ENCODE results near the gene NDUFS2.
A peak's percentile ranks its signal among the peaks of the same experiment; 100 is the strongest.

The NDUFS2 gene

GRCh38 chr1:161196521-161197451, 5.4 kb upstream of the NDUFS2 start:
- DNase-seq: no peak

DNA sequence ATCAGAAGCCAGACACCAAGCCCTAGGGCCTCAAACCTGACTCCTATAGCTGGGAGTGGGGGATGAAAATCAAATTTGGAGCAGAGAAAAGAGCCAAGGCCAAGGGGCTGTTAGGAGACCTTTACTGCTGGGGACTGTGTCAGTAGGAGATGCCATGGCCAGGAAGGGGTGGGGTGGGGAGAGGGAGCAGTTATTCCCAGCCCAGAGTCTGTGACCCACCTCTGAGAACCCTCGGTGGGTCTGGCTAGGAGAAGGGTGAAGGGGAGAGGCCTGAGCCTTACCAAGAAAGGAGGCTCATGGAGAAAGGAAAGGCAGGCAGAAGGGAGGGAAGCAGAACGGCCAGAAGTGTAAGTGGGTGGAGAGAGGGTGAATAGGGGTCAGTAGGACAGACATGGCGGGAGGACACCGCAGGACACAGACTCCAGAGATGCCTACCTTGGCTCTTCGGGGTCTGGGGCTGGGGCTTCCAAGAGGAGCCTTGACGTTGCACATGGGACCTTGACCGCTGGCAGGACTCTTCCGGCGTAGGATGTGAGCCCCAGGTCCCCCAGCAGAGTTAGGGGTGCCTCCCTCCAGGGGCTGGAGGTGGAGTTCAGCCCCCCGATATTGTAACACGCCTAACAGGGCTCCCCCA, 4.5 kb upstream of the NDUFS2 start:
- no peak for DNase-seq

DNA sequence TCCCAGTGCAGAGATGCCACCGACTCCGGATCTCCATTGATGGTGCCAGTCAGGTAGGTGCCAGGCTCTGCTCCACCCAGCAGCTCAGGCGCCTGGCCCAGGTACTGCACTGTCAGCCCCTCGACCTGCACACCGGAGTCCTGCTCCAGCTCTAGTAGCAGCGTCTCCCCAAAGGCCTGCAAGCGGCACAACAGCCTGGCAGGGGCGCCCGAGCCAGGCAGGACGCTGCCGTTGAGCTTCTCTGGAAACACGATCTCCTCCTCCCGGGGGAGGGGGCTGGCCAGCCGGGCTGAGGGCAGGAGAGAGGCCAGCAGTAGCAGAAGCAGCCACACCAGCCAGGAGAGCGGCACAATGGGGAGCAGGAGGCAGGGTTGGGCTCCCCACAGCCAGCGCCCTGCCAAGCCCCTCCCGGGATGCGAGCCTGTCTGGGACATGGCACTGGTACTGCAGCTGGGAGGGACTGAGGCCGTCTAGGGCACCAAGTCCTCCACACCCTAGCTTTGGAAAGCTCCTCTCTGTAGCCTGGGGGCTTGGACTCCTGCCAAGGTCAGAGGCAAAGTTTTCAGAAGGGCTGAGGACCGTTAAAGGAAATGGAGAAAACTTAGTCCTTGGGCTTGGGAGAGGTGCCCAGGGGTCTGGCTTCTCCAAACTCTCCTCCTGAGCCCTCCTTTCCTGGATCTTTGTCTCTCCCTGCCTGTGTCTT, 3.8 kb upstream of the NDUFS2 start:
- peak; percentile 4 for DNase-seq

DNA sequence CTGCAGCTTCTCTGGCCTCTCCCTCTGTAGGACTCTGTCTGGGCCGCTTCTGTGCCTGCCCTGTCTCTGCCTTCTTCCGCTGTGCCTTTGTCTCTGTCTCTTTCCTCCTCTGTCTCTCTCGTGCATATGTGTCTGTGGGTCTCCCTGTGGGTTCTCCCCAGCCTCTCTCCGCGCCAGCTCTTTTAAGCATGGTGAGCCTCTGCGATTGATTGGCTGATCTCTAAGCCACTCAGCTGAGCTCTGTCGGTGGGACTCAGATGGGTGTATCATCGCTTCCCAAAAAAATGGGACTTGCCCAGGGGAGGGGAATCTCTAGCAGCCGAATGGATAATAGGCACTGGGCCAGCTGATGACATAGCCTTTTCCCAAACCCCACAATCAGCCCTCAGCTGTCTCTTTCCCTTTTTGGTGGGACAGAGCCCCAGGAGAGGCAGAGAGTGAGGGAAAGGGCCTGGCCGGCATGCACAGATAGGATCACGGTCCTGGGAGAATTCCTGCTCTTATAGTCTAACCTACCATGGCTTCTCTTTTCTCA, 3.2 kb upstream of the NDUFS2 start, which contains the start of gene ADAMTS4:
ADAMTS4 (minus strand) TSS at position 158 of the 535 bp plus-strand sequence. CDS start 427 bp downstream, outside the sequence.
- DNase-seq: no peak

- no peak for DNase-seq
Observed at GRCh38 chr1:161199506-161200139, 2.5 kb upstream of the NDUFS2 start.

- DNase-seq: no peak
Observed at GRCh38 chr1:161200421-161200991, 1.7 kb upstream of the NDUFS2 start.

DNA sequence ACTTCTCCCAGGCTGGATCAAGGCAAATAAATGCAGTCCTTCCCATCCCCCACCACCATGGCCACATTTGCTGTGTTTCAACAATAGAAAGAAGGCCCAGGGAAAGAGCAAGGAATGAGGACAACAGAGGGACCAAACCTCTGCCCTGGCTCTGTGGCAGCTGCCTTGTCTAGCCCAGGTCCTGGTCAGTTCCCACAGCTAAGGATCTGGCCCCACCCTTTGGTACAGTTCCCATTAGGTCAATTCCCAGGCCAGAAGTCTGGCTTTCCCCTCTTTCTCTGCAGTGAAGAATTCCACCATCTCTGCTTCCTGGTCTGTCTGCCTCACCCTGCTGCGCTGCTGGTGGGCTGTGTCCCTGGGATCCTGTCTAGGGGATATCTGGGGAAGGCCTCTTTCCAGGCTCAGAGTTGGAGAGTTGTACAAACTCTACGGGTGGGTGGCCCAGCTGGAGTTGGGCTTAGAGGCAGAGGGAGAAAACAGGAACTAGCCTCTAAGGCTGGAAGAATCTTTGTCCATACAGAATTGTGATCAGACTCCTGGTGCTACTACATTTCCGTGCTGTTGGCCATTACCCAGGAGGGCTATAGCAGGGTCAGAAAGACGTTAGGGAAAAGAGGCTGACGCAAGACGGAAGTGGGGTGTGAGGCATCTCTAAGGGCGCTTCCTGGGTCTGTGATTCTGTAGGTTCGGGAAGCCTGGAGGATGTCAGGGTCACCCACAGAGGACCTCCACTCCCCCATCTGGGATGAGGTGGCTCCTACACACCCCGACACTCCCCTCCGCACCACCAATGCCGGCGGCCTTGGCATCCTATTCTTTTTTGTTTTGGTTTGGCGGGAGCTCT, 953 bp upstream of the NDUFS2 start:
- no peak for DNase-seq

- no peak for DNase-seq
Observed at GRCh38 chr1:161206411-161207140, 4.4 kb downstream of the NDUFS2 start.

- DNase-seq: no peak
Observed at GRCh38 chr1:161207173-161207572, 5.0 kb downstream of the NDUFS2 start.

DNA sequence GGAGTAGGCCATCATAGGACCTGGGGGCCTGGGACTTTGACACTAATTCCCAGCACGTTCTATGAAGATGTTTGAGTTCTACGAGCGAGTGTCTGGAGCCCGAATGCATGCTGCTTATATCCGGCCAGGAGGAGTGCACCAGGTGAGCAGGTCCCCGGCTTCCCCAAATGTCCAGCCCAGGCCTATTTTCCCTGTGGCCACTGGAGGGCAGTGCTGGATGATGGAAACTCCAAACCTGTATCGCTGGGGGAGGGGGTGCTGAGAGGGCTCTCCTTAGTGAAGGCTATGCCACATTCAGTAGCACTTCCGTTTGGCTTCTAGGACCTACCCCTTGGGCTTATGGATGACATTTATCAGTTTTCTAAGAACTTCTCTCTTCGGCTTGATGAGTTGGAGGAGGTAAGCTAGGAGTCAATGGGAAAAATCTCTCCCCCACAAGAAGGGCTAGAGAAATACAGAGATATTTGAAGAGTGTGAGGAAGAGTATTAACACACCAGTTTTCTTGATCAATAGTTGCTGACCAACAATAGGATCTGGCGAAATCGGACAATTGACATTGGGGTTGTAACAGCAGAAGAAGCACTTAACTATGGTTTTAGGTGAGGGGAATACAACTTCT, 7.7 kb downstream of the NDUFS2 start:
- no peak for DNase-seq

DNA sequence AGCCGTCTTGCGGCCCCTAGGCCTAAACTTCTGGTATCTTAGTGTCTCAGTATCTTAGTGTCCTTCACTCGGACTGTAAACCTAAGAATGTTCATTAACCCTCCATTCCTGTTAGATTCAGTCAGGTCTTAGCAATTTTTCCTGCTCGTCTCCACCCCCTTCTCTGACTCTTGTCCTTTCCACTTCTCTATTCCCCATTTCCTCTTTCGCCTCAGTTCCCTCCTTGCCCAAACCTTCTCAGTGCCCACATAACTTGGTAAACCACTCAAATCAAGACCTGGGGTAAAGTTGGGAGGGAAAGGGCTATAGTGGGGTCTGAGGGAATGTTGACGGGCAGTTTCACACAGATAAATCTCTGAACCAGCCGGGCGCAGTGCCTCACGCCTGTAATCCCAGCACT, 12.2 kb downstream of the NDUFS2 start:
- no peak for DNase-seq

DNA sequence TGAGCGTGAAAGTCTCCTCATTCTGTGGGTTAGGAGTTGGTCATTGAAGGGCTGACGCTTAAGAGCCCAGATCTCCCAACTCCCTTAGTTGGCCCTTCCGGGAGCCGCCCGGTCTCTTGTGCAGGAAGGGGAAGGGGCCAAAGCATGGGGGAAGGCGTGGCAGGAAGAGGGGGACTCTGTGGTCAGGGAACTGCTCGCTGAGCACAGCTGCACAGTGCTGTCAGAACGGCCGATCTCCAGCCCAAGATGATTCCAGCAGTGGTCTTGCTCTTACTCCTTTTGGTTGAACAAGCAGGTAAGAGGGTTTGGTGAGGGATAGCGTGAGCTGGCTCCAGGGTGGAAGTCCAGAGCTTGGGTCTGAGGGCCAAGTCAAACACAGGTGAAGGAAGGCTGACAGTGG, 12.9 kb downstream of the NDUFS2 start, which contains the start of gene FCER1G:
FCER1G (plus strand) TSS at position 220 of the 400 bp plus-strand sequence; CDS start at position 247, 27 bp downstream.
- no peak for DNase-seq

GRCh38 chr1:161216945-161217712, 15.0 kb downstream of the NDUFS2 start:
- no peak for DNase-seq

- no peak for DNase-seq
Observed at GRCh38 chr1:161217831-161218230, 15.7 kb downstream of the NDUFS2 start.

DNA sequence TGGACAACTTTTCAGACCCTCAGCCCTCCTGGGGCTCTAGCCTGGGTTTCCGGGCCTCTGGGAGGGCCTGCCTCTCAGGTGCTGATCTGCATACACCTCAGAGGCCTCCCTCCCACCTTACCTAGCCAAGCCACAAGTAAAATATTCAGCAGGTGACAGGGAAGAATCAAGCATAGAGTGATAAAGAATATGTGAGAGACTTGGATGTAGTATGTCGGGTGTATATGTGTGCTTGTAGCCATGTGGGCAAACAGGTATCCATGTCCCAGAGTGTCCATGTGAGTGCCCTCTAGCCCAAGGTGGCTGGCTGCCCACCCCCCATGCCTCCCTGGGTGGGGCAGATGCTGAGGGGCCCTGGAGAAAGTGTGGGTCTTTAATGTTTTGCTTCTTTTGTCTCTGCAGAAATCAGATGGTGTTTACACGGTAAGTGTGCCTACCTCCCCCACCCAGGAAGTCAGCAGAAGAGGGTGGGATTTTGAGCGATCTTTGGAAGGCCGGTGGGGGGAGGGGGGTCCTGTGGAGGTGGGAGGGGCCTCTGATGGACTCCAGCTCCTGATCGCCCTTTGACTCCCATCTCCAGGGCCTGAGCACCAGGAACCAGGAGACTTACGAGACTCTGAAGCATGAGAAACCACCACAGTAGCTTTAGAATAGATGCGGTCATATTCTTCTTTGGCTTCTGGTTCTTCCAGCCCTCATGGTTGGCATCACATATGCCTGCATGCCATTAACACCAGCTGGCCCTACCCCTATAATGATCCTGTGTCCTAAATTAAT, 16.3 kb downstream of the NDUFS2 start:
- DNase-seq: no peak

- DNase-seq: no peak
Observed at GRCh38 chr1:161219078-161219892, 17.1 kb downstream of the NDUFS2 start.

DNA sequence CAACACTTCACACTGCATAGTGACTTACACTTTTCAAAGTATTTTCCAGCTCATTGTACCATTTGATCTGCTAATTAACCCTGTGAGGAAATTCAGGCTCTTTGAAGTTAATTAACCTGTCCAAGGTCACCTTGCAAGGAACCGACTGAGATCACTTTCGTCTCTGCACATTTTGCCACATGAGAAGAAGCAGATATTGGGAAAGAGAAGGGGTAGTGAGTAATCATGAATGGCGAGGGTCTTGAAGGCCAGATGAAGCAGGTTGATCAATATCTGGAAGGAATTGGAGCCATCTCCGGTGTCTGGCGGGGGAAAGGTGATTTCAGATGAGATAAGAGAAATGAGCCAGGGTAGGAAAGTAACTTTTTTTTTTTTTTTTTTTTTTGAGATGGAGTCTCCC, 17.8 kb downstream of the NDUFS2 start:
- DNase-seq: no peak
